Measurements from ENCODE around the gene LRG1.

LRG1 gene

GRCh38 chr19:4513248-4513647 is 26.6 kb downstream of the LRG1 start:
- H3K4me3 ChIP-seq (ENCODE audit: low read depth, low read length), result no peak overlapping the region
- DNase-seq (ENCODE audit: low read depth), result no peak
- TF ChIP-seq CTCF (conservative IDR thresholded peaks at IDR 0.05; ENCODE audit: low read depth, low read length), result no peak

GRCh38 chr19:4512070-4512469 is 27.8 kb downstream of the LRG1 start:
- no peak for DNase-seq (ENCODE audit: low read depth)
- no peak overlapping the region for H3K4me3 ChIP-seq (ENCODE audit: low read depth, low read length)

GRCh38 chr19:4511300-4512054 is 28.4 kb downstream of the LRG1 start:
- H3K4me3 ChIP-seq (ENCODE audit: low read depth, low read length), result no peak overlapping the region
- DNase-seq (ENCODE audit: low read depth), result no peak
- no peak for TF ChIP-seq CTCF (conservative IDR thresholded peaks at IDR 0.05; ENCODE audit: low read depth, low read length)

More at GRCh38 chr19:4512070-4512469, 27.8 kb downstream of the LRG1 start:
- TF ChIP-seq CTCF (conservative IDR thresholded peaks at IDR 0.05; ENCODE audit: low read depth, low read length), result no peak

GRCh38 chr19:4510435-4511255 is 29.2 kb downstream of the LRG1 start:
- no peak overlapping the region for H3K4me3 ChIP-seq (ENCODE audit: low read depth, low read length)
- no peak for TF ChIP-seq CTCF (conservative IDR thresholded peaks at IDR 0.05; ENCODE audit: low read depth, low read length)
- DNase-seq (ENCODE audit: low read depth), result no peak

GRCh38 chr19:4508698-4509097 is 31.1 kb downstream of the LRG1 start:
- no peak for DNase-seq (ENCODE audit: low read depth)
- TF ChIP-seq CTCF (conservative IDR thresholded peaks at IDR 0.05; ENCODE audit: low read depth, low read length), result no peak
- no peak overlapping the region for H3K4me3 ChIP-seq (ENCODE audit: low read depth, low read length)

- H3K4me3 ChIP-seq (ENCODE audit: low read depth, low read length), result no peak overlapping the region
- no peak for TF ChIP-seq CTCF (conservative IDR thresholded peaks at IDR 0.05; ENCODE audit: low read depth, low read length)
- no peak for DNase-seq (ENCODE audit: low read depth)
Observed at GRCh38 chr19:4507804-4508203, 32.0 kb downstream of the LRG1 start.
